GM18867 (cell line): ENCODE data around the gene MYBPH.

Experiments
- ATAC-seq: cut with Tn5 transposase; IDR thresholded peaks from one replicate; pipeline ENCODE4 v1.9.1; 2021; ENCODE audit warnings: mild to moderate bottlenecking, moderate library complexity; ENCODE audit not compliant: unreplicated experiment

Gene MYBPH

GRCh38 chr1:203200916-203201315, 25.3 kb upstream of the MYBPH start:
- ATAC-seq = no peak

GRCh38 chr1:203199816-203200571, 24.4 kb upstream of the MYBPH start:
- no peak for ATAC-seq

- no peak for ATAC-seq
Measured at GRCh38 chr1:203199481-203199815, 23.8 kb upstream of the MYBPH start.

GRCh38 chr1:203199002-203199401, 23.4 kb upstream of the MYBPH start:
- ATAC-seq = no peak

DNA sequence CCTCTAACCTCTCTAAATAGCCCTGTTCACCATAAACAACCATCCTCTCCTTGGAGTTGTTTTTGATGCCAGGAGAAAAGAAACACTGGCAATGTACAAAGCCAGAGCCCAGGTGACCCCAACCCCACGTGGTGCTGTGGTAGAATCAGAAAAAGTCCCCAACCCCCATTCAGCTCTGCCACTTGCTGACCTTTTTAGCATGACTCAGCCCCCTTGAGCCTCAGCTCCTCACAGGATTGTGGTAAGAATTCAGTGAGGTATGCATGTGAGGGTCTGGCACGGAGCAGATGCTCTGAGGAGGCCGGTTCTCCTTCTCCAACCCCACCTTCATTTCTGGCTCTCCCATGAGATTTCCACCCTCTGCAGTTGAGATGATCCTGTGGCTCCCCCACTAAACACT, 22.0 kb upstream of the MYBPH start:
- no peak for ATAC-seq

DNA sequence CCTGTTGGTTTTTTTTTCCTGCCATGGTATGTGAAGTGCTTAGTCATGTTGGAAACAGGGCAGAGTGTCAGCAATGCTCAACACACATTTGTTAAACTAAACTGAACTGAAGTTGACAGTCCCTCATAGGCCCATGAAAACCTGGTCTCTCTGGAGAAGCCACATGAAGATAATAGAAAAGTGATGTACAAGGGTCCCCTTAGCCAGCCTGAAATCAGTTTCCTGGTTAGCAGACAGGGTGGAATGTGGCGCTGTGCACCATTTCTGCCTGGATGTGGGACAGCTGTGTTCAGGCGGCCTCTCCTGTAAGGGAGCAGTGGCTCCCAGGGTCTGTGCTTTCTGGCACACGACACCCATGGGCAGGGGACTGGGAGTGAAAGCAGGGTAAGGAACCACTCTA, 20.7 kb upstream of the MYBPH start:
- ATAC-seq = no peak

GRCh38 chr1:203190949-203191348, 15.3 kb upstream of the MYBPH start:
- no peak for ATAC-seq

DNA sequence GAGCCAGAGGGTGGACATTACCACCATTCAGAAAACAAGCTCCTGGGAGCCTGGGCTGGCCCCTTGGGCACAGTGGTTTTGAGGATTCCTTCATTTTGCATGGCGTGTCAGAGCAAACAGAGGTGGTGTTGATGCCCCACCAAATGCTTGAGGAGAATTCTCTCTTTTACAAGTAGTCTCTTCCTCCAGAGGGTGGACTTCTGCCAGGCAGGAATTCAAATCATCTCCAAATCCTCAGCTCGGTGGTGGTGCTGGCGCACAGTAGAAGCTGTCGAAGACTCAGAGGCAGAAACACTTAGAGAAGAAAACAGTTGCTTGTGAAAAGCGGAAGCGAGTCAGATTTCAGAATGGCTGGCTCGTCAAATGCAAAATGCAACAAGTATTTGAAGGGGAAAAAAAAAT, 14.3 kb upstream of the MYBPH start:
- no peak for ATAC-seq

DNA sequence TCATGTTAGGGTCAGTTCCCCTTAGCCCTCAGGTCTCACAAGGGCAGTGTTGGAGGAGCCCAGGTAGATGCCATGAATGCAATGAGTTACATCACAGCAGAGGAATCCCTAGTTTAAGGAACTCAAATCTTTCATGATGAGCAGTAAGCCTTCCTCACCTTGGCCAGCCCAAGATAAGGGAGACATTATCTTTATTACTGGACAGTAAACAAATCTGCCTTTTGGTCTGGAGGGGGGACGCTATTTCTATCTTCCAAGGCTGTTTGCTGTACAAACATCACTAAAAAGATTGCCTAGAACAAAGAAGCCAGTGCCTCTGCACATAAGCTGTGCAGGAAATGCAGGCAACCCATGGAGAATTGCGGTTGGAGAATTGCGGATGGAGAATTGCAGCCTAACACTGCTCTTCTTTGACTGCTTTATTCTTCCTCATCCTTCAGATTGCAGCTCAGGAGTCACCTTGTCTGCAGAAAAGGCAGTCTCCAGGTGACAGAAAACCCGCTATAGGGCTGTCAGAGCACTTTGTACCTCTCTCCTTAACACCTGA, 13.1 kb upstream of the MYBPH start:
- ATAC-seq = no peak

- no peak for ATAC-seq
Measured at GRCh38 chr1:203187689-203188264, 12.2 kb upstream of the MYBPH start.

DNA sequence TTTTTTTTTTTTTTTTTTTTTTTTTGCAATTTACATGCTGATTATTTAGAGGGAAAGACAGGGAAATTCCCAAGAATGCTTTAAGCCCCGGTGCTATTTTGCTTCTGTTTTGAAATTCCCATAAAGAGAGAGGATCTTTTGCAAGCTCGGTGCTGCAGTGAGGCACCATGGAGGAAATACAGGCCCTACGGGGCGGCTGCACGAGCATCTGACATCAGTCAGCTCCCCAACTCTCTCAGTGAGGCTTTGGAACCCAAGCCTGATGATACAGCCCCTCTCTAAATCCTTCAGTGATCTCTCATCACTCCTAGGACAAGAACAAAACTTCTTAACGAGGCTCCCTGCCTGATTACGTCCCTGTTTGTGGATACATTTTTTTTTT, 11.7 kb upstream of the MYBPH start:
- no peak for ATAC-seq

DNA sequence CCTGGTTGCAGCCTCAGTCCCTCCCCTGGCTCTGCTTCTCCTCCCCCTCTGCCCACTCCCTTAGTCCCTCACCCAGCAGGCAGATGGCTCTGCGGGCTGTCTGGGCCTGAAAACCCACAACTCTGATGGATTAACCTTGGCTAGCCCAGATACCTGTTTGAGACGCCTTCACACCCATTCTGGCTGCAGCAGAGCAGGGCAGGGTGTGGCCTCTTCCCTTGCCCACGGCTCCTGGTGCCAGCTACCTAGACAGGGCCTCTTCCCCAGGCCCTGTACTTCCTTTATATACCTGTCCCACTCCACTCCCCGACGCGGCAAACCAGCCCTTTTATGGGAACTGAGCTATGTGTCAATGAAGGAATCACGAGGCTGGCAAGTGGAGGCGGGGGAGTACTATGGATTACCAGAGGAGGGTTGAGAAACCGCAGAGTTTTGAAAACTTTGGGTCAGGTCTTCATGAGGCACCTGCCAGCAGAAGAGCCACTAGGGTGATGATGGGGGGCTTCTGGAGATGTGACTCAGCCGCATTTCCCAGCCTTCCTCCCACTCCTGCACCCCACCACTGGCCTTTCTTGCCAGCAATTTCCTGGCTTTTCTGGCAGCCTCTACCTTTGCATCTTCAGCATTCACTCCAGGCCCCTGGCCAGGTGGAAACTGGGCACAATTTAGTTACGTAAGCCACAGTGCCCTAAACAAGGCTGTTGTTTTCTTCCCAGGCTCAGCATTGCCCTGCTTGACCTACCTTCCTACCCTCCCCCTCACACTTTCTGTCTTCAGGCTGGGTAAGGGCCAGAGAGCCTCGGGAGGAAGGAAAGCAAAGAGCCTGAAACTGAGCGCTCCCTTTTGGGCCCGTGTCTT, 11.0 kb upstream of the MYBPH start, which contains the start of gene CHI3L1:
CHI3L1 (minus strand) TSS at position 259 of the 858 bp plus-strand sequence; CDS start at position 178, 81 bp downstream.
- no peak for ATAC-seq

GRCh38 chr1:203186091-203186445, 10.4 kb upstream of the MYBPH start:
- ATAC-seq = no peak

- no peak for ATAC-seq
Measured at GRCh38 chr1:203185585-203185984, 10.0 kb upstream of the MYBPH start.

DNA sequence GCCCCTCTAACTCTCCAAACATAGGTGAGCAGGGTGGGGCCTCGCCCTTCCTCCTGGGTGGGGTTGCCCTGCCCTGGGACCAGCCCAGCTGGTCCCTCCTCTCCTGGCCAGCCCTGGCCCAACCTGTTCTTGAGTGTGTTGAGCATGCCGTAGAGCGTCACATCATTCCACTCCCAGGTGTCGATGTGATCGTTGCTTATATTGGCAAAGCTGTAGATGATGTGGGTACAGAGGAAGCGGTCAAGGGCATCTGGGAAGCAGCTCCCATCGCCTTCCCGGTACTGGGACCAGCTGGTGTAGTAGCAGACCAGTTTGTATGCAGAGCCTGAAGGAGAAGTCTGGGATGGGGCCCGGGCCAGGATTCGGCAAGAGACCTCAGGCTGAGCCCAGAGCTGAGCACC, 9.4 kb upstream of the MYBPH start:
- ATAC-seq = no peak

- no peak for ATAC-seq
Measured at GRCh38 chr1:203184467-203184866, 8.8 kb upstream of the MYBPH start.

DNA sequence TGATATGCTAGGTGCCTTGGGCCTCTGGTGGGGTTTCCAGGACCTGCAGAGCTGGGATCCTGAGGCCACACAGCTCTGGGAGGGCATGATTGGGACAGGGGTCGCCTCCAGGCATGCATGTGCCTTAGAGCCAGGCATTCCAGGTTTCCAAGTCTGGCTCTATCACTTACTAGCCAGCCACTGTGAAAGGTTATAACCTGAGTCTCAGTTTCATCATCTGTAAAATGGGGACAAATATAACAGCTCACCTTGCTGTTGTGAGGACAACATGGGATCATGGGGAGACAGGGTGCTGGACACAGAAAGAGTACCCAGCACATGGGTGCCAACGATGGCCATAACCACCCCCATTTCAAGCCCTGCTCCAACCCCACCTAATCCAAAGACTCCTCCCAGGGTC, 8.2 kb upstream of the MYBPH start:
- no peak for ATAC-seq

DNA sequence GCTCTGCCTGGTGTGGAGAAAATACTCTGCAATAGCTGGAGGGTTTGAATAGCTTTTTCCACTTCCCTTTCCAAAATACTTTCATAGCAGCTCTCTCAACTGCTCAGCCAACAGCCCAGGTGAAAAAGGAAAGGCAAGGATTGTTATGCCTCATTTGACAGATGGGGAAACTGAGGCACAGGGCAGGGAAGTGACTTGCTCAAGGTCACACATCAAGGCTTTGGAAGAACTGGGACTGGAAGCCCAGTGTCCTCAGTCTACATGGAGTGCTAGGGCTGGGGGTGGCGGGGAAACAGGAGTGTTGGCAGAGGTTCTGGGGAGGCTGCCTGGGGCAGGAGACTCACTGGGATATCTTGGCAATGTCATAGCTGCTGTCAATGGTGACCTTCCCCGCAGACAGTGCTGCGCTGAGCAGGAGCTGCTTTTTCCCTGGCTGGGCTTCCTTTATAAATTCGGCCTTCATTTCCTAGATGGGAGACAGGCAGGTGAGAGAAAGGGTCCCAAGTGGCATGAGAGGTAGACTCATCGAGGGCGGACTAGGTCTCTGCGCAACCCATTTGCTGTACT, 6.8 kb upstream of the MYBPH start:
- no peak for ATAC-seq

- ATAC-seq = no peak
Measured at GRCh38 chr1:203181586-203182386, 6.2 kb upstream of the MYBPH start.

GRCh38 chr1:203180611-203181330, 5.1 kb upstream of the MYBPH start:
- ATAC-seq = no peak
